Endothelial cell of umbilical vein (primary cell): ENCODE measurements around the gene GLRA1. TPM values are rescaled to one million over a fixed set of nuclear protein-coding genes. Genes with fewer than 3 reads are reported as not detected.

Experiments used
- BruUV-seq: library from RNA; stranded (reverse); fragments of 400-500 nt; replicated peaks from 2 replicates; lab custom pipeline; 2021; lab: Mats Ljungman, UMichigan
- CTCF ChIA-PET: fragments of 300-600, 350-600 bp; sonication (Branson Sonifier 250); formaldehyde crosslinking; loops from one replicate; lab custom pipeline; 2021; ENCODE audit warnings: antibody characterized with exemption, inconsistent platforms; lab: Charles Lee
- POLR2A ChIA-PET: fragments of 300-600, 350-600 bp; sonication (Branson Sonifier 250); formaldehyde crosslinking; loops from one replicate; lab custom pipeline; 2021; ENCODE audit warnings: antibody characterized with exemption, inconsistent platforms; lab: Charles Lee
- DNase-seq: peaks from one replicate; pipeline ENCODE4 v3.0.0-alpha.2; 2011; ENCODE audit warnings: low read depth, low spot score
- FAIRE-seq: peaks from 2 replicates; lab custom pipeline; 2011; peaks lifted over from hg19 to GRCh38; lab: Jason Lieb, UNC
- H2AFZ ChIP-seq: 2 replicates; pipeline ENCODE4 v1.6.0; 2012; ENCODE audit warnings: low read depth, low read length, control low read depth, inconsistent platforms
- H3K27ac ChIP-seq: 2 replicates; pipeline ENCODE4 v1.5.1; 2011; ENCODE audit warnings: low read depth, mild to moderate bottlenecking, control low read depth, low read length, moderate library complexity; ENCODE audit not compliant: insufficient read depth
- H3K27me3 ChIP-seq, 2 experiments: 2 replicates each; pipeline versions ENCODE4 v1.6.0 to v1.6.1; 2011; ENCODE audit warnings: low read length in 2 of 2, mixed read lengths in 1 of 2; ENCODE audit not compliant: control insufficient read depth in 2 of 2, insufficient read depth in 2 of 2
- H3K36me3 ChIP-seq, 2 experiments: 2 replicates in 1 of 2; 3 replicates in 1 of 2; pipeline ENCODE4 v1.5.1; 2011; ENCODE audit warnings: low read length in 2 of 2, mild to moderate bottlenecking in 1 of 2, moderate library complexity in 1 of 2; ENCODE audit not compliant: control insufficient read depth in 2 of 2, insufficient read depth in 2 of 2; ENCODE audit errors: extremely low read depth in 1 of 2
- H3K4me1 ChIP-seq: 3 replicates; pipeline ENCODE4 v1.5.1; 2011; ENCODE audit warnings: mild to moderate bottlenecking, low read length; ENCODE audit not compliant: control insufficient read depth, insufficient read depth; ENCODE audit errors: extremely low read depth
- H3K4me2 ChIP-seq: 2 replicates; pipeline ENCODE4 v1.6.1; 2011; ENCODE audit warnings: low read length, control low read depth, mixed read lengths; ENCODE audit not compliant: insufficient read depth
- H3K4me3 ChIP-seq, 3 experiments: fragments of 200-600 bp in 1 of 3; sonication (generic), shearing (Covaris generic) in 1 of 3; replicated peaks in 1 of 3; 2 replicates each; pipeline ENCODE4 v1.5.1; 2011 to 2016; ENCODE audit warnings: control low read depth in 3 of 3, low read length in 3 of 3, mild to moderate bottlenecking in 2 of 3, inconsistent platforms in 1 of 3, low read depth in 1 of 3, moderate library complexity in 1 of 3; ENCODE audit not compliant: insufficient read depth in 1 of 3
- H3K79me2 ChIP-seq: 2 replicates; pipeline ENCODE4 v1.6.0; 2012; ENCODE audit warnings: low read length, inconsistent platforms; ENCODE audit not compliant: control insufficient read depth, insufficient read depth
- H3K9ac ChIP-seq: replicated peaks from 2 replicates; pipeline ENCODE3; 2011; ENCODE audit warnings: low read length, control low read depth; ENCODE audit not compliant: insufficient read depth; ENCODE audit errors: extremely low read depth
- H3K9me1 ChIP-seq: replicated peaks from 3 replicates; pipeline ENCODE4 v1.6.0; 2011; ENCODE audit warnings: mild to moderate bottlenecking, low read length; ENCODE audit not compliant: control insufficient read depth, insufficient read depth; ENCODE audit errors: extremely low read depth
- H3K9me3 ChIP-seq: replicated peaks from 2 replicates; pipeline ENCODE4 v1.5.1; 2012; ENCODE audit warnings: low read length, inconsistent platforms; ENCODE audit not compliant: control insufficient read depth, insufficient read depth
- H4K20me1 ChIP-seq: replicated peaks from 2 replicates; pipeline ENCODE3; 2011; ENCODE audit warnings: mild to moderate bottlenecking, low read length; ENCODE audit not compliant: control insufficient read depth, insufficient read depth; ENCODE audit errors: extremely low read depth
- CTCF ChIP-seq, 2 donors: IDR thresholded peaks; 1 replicate in 1 of 2; 2 replicates in 1 of 2; pipeline ENCODE4 v1.5.1; 2011; ENCODE audit warnings: low read length in 2 of 2, mild to moderate bottlenecking in 2 of 2, moderate library complexity in 2 of 2, control low read depth in 1 of 2, inconsistent platforms in 1 of 2, low read depth in 1 of 2; ENCODE audit not compliant: insufficient read depth in 1 of 2; ENCODE audit errors: extremely low read depth in 1 of 2
- EZH2 ChIP-seq: IDR thresholded peaks from 2 replicates; pipeline ENCODE4 v1.6.1; 2012; ENCODE audit warnings: borderline replicate concordance, low read depth, mild to moderate bottlenecking, moderate library complexity, low read length, inconsistent platforms; ENCODE audit not compliant: severe bottlenecking
- FOS ChIP-seq: IDR thresholded peaks from 2 replicates; pipeline ENCODE4 v1.6.1; 2011; ENCODE audit warnings: mild to moderate bottlenecking, low read length, moderate library complexity, borderline replicate concordance; ENCODE audit not compliant: insufficient read depth
- GATA2 ChIP-seq: IDR thresholded peaks from 2 replicates; pipeline ENCODE4 v1.7.0; 2011; ENCODE audit warnings: low read depth, mild to moderate bottlenecking, moderate library complexity, mixed read lengths, low read length; ENCODE audit not compliant: insufficient read length, insufficient read depth
- JUN ChIP-seq: IDR thresholded peaks from 2 replicates; pipeline ENCODE4 v1.6.1; 2011; ENCODE audit warnings: borderline replicate concordance, low read depth; ENCODE audit not compliant: insufficient read length, insufficient read depth
- MAX ChIP-seq: IDR thresholded peaks from 2 replicates; pipeline ENCODE4 v1.6.1; 2011; ENCODE audit not compliant: insufficient read depth, insufficient read length
- MYC ChIP-seq: IDR thresholded peaks from one replicate; pipeline ENCODE4 v1.6.1; 2011; ENCODE audit warnings: mild to moderate bottlenecking, low read depth, low read length
- POLR2A ChIP-seq: IDR thresholded peaks from 2 replicates; pipeline ENCODE4 v1.6.1; 2012; ENCODE audit warnings: low read depth, mild to moderate bottlenecking, control low read depth, low read length
- POLR2AphosphoS5 ChIP-seq: IDR thresholded peaks from 2 replicates; pipeline ENCODE4 v1.6.1; 2012; ENCODE audit warnings: low read depth, mild to moderate bottlenecking, control low read depth, low read length, moderate library complexity; ENCODE audit not compliant: insufficient read depth
- dilution Hi-C: fragments of 300-500 bp; cut with MboI; formaldehyde crosslinking; loops from one replicate; pipeline ENCODE4 v1.15.0; 2019; ENCODE audit warnings: low sequenced_read_pairs; ENCODE audit not compliant: extremely low pct_ligation_motif_present
- intact Hi-C: fragments of 100-400 bp; cut with micrococcal nuclease; formaldehyde crosslinking; loops from one replicate; pipeline ENCODE4 v1.10.0; 2022
- polyA plus RNA-seq, 4 experiments: library from polyadenylated mRNA; depleted of rRNA in 3 of 4; stranded (reverse) in 3 of 4; unstranded in 1 of 4; fragments of >200 nt; gene quantifications; 2 replicates each; pipeline versions ENCODE4 v1.2.1 to v1.2.3, GENCODE V29; 2011 to 2012; ENCODE audit warnings: missing spikeins in 1 of 4
- total RNA-seq: library from RNA; stranded (reverse); gene quantifications from 2 replicates; pipeline ENCODE4 v1.2.3, GENCODE V29; 2021

The GLRA1 gene
- total and polyA plus RNA-seq, 2 donors (not counting 3 experiments of a cell fraction or from before 2014, with no cell fraction given) = not detected

GRCh38 chr5:151787817-151788216 is 136.8 kb downstream of the GLRA1 start:
- no peaks in the 10 kb centered on the region for H3K9me3 ChIP-seq
- H3K4me2 ChIP-seq = no peak overlapping the region
- intact Hi-C loops = no loop called here
- FAIRE-seq (no peak), DNase-seq (no peak)
- H3K4me1 ChIP-seq = no peaks in the 10 kb centered on the region
- no peak overlapping the region for H3K9ac ChIP-seq
- H3K36me3 ChIP-seq = peaks cover 15 to 16% of the 10 kb centered on the region in 2 experiments
- TF ChIP-seq FOS = no peak
- no peak for TF ChIP-seq POLR2AphosphoS5
- TF ChIP-seq MAX = no peak
- no peak for TF ChIP-seq POLR2A
- no peak for TF ChIP-seq GATA2
- no peak for TF ChIP-seq MYC
- no peak for TF ChIP-seq JUN
- no peak for TF ChIP-seq EZH2
- TF ChIP-seq CTCF (IDR thresholded peaks at IDR 0.05; ENCODE audit: extremely low read depth in 1 of 2, insufficient read depth in 1 of 2, low read depth in 1 of 2, low read length in 2 of 2) = no peak
- ChIA-PET POLR2A (no interaction called here), CTCF (interaction anchor here (0.8 kb wide), 1 partner anchor 47 kb away, joined by 3 read pairs; no protein-coding TSS in a partner anchor)
- H3K27ac ChIP-seq = no peak overlapping the region
- peaks cover 95% of the 10 kb centered on the region for H3K79me2 ChIP-seq
- H3K9me1 ChIP-seq = no peaks in the 10 kb centered on the region
- peaks cover 21% of the 10 kb centered on the region for H4K20me1 ChIP-seq
- dilution Hi-C loops = no loop called here
- no peaks in the 10 kb centered on the region for H3K27me3 ChIP-seq
- no peak overlapping the region for H2AFZ ChIP-seq
- BruUV-seq = no TSS peak
- H3K4me3 ChIP-seq = no peak overlapping the region
